HPDE6-E6E7 (cell line): ENCODE results near the gene HIRA.
"Not testable (repeated sequence)": the region's sequence is repeated elsewhere in the genome, so short reads cannot be mapped to it uniquely, and the experiment has no call there.

Experiments
- DNase-seq: peaks from one replicate; pipeline ENCODE4 v3.0.0; 2011; ENCODE audit warnings: missing footprints; ENCODE audit errors: extremely low spot score

HIRA gene

DNA sequence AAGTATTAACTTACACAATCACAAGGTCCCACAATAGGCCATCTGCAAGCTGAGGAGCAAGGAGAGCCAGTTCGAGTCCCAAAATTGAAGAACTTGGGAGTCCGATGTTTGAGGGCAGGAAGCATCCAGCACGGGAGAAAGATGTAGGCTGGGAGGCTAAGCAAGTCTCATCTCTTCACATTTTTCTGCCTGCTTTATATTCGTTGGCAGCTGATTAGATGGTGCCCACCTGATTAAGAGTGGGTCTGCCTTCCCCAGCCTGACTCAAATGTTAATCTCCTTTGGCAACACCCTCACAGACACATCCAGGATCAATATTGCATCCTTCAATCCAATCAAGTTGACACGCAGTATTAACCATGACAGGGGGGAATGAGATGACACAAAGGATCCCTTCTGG lies 101.3 kb downstream of the HIRA start:
- not testable (repeated sequence) for DNase-seq

DNA sequence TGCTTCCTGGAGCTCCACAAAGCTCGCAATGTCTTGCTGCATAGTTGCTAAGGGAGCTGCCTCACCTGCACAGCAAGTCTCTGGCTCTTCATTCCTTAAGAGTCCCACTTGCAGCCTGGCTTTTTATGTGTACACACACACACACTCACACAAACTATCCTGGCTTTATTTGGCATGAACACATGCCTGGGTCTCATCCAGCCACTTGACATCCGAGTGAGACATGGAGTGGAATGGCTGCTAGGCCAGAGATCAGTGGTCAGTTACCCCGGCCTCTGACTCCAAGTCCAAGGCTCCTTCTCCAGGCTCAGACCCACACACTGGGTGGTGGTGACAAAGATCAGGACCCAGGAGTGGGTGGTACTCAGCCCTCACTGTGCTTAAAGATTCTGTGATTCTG lies 102.1 kb downstream of the HIRA start:
- no peak for DNase-seq

DNA sequence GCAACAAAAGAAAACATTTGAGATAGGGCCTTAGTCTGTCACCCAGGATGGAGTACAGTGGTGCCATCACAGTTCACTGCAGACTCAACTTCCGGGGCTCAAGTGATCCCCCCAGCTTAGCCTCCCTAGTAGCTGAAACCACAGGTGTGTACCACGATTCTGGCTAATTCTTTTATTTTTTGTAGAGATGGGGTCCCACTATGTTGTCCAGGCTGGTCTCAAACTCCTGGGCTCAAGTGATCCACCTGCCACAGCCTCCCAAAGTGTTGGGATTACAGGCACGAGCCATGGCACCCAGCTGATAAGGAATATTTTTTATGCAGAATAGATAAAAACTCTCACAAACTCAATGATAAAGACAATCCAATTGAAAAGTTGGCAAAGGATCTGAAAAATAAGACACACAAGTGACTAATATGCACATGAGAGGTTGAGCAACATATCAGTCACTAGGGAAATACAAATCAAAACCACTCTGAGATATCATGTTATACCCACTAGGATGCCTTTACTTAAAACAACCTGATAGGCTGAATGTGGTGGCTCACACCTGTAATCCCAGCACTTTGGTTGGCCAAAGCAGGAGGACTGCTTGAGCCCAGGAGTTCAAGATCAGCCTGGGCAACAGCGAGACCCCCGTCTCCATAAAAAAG lies 106.1 kb downstream of the HIRA start:
- no peak for DNase-seq

DNA sequence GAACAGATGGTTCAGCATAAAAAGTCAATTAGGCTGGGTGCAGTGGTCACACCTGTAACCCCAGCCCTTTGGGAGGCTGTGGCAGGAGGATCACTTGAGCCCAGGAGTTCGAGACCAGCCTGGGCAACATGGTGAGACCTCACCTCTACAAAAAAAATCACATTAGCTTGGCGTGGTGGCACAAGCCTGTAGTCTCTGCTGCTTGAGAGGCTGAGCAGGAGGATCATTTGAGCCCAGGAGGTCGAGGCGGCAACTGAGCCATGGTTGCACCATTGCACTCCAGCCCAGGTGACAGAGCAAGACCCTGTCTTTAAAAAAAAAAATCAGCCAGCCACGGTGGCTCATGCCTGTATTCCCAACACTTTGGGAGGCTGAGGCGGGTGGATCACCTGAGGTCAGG lies 108.1 kb downstream of the HIRA start:
- not testable (repeated sequence) for DNase-seq

DNA sequence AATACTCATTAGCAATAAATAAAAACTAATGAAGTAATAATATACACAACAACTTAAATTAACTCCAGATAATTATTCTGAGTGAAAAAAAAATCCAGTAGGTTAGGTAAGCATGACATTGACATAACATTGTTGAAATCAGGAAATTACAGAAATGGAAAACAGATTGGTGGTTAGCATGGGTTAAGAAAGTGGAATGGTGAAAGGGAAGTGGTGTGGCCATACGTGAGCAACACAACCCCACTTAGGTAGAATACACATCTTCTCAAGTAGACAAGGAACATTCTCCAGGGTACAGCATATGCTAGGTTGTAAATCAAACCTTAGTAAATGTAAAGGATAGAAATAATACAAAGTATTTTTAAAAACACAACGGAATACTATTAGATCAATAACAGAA lies 109.8 kb downstream of the HIRA start:
- DNase-seq = no peak

DNA sequence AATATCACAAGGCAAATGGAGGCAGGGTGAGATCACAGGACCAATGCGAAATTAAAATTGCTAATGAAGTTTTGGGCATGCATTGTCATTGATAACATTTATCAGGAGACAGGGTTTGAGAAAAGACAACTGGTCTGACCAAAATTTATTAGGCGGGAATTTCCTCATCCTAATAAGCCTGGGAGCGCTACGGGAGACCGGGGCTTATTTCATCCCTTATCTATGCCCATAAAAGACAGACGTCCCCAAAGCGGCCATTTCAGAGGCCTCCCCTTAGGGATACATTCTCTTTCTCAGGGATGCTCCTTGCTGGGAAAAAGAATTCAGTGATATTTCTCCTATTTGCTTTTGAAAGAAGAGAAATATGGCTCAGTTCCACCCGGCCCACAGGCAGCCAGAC lies 111.4 kb downstream of the HIRA start:
- not testable (repeated sequence) for DNase-seq

DNA sequence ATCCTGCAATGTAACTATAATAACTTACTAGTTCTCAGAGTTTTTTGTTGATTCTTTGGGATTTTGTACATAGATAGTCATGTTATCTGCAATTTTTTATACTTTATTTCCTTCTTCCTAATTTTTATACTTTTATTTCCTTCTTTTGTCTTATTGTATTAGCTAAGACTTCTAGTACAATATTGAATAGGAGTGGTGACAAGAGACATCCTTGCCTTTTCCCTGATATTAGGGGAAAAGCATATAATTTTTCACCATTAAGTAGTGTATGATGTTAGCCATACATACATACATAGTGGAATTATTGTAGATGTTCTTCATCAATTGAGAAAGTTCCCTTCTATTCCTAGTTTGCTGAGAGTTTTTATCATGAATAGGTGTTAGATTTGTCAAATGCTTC lies 112.3 kb downstream of the HIRA start:
- no peak for DNase-seq

DNA sequence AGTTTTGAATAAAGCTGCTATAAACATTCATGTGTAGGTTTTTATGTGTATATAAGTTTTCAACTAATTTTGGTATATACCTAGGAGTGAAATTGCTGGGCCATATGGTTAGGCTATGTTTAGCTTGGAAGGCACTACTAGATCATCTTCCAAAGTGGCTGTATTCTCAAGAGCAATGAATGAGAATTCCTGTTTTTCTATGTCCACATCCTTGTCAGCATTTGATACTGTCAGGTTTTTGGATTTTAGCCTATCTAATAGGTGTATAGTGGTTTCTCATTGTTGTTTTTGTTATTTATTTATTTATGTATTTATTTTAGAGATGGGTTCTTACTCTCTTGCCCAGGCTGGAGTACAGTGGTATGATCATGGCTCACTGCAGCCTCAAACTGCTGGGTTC lies 113.7 kb downstream of the HIRA start:
- DNase-seq = no peak

DNA sequence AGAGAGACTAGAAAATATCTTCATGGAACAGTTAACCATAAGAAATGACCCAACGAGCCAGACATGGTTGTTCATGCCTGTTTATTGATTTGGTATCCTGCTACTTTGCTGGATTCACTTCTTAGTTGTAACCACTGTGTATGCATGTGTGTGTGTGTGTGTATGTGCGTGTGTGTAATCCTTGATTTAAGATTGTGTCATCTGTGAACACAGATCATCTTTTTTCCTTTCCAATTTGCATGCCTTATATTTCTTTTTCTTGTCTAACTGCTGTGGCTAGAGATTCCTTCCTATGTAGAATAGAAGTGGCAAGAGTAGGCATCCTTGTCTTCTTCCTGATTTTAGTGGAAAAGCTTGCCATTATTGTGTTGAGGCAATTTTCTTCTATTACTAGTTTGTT lies 123.7 kb downstream of the HIRA start:
- no peak for DNase-seq

DNA sequence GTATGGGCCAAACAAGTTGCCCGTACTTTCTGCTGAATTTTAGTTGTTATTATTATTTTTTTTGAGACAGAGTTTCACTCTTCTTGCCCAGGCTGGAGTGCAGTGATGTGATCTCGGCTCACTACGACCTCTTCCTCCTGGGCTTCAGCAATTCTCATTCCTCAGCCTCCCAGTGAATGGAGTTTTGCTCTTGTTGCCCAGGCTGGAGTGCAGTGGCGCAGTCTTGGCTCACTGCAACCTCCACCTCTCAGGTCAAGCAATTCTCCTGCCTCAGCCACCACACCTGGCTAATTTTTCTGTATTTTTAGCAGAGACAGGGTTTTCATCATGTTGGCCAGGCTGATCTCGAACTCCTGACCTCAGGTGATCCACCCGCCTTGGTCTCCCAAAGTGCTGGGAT lies 125.0 kb downstream of the HIRA start:
- not testable (repeated sequence) for DNase-seq

DNA sequence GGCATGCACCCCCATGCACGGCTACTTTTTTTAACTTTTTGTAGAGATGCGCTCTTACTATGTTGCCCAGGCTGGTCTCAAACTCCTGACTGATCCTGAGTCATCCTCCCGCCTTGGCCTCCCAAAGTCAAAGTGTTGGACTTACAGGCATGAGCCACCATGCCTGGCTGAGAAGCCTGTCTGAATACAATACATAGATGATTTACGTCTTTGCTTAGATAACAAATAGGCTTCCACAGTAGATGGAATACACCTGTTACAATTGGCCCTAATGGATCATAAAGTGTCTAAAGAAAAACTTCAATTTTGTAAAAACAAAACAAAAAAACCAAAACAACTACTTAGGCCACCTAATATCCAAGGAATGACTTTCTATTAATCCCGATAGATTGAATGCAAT lies 127.0 kb downstream of the HIRA start:
- DNase-seq = no peak

DNA sequence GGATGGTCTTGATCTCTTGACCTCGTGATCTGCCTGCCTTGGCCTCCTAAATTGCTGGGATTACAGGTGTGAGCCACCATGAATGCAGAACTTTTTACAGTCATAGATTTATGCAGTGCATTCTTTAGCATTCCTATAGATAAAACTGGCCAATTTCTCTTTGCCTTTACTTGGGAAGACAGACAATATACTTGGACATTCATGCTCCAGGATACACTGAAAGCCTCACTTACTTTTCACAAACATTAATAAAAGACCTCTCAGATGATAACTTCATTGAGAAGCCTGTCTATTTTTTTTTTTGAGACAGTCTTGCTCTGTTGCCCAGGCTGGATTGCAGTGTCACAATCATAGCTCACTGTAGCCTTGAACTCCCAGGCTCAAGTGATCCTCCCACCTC lies 127.7 kb downstream of the HIRA start:
- DNase-seq = no peak

DNA sequence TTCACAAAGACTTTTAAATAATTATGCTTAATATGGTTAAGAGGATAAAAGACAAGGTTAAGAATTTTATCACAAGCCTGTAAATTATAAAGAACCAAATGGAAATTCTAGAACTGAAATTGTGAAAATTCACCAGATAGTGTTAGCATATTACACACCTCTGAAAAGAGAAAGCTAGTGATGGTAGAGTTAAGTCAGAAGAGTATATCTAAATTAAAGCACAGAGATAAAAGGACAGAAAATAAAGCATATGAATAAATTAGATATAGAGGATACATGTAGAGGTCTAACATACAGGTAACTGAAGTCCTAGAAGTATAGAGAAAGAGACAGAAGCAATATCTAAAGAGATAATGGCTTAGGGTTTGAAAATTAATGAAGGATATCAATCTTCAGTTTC lies 135.8 kb downstream of the HIRA start:
- no peak for DNase-seq

DNA sequence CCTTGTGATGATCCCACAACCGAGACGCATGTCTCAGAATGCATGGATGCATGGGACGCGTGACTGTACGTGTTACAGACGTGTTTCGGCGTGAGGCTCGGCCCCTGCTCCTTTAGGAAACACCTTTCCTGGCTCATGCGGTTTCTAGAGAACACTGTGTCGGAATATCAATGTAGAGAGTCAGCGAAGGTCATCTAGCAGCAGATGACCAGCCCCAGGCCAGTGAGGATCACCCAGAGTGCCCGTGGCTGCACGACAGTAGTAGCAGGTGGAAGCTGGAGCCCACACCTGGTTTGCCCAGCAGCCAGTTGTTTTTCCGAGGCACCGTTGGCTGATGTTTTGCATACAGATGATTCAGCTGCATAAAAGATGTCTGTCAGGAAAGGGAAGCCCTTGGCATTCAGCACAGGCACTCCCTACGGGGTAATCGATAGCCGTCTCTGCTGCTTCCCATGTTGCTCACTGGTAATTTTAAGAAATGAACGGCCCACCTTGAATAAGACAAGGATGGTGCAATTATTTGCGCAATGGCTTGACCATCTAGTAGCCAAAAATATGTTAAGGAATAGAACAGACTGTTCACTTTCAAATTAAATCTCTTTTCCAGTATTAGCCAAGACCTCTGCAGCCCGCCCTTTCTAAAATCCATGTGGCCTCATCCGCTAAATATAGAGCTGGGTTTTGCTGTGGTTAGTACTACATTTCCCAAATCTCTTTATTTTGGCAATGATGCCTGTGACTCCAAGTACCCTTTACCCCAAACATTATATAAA lies 138.9 kb downstream of the HIRA start:
- DNase-seq = no peak

DNA sequence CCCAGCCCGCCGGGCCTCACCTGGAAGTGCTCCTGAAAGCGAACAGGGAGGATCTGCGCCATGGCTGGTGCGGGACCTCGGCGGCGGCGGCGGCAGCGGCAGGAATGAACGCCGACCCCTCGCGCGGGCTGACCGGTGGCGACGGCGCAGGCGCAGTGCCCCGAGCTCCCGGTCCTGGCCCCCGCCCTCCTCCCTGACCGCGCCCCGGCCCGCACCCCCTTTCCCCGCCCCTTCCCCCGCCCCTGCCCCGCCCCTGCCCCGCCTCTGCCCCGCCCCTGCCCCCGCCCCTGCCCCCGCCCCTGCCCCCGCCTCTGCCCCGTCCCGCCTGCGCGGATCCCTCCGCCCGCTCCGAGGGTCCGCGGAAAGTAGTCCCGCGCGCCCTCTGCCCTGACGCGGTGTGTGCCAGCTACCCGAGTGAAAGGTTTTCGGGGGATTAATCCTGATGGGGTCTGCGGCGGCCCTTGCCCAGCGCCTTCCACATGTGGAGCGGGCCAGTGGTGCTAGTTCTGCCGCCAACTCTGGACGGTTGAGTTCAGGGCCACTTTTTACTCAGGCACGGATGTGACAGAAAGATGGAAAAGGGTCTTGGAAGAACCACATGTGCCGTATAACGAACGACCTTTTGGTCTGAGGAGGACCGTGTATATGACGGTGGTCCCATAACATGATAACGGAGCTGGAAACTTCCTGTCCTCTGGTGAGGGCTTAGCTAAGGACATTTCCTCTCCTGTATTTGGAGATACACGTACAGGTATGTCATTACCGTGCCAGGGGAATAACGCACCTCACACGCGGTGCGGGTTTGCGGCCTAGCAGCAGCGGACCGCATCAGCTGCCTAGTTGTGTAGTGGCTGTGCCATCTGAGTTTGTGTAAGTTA lies 139.7 kb downstream of the HIRA start, which contains the start of gene CLTCL1:
Gene CLTCL1 (minus strand): TSS at position 140 of the 878 bp plus-strand sequence. CDS start 78 bp downstream, at position 62.
- peak; percentile 69 for DNase-seq

DNA sequence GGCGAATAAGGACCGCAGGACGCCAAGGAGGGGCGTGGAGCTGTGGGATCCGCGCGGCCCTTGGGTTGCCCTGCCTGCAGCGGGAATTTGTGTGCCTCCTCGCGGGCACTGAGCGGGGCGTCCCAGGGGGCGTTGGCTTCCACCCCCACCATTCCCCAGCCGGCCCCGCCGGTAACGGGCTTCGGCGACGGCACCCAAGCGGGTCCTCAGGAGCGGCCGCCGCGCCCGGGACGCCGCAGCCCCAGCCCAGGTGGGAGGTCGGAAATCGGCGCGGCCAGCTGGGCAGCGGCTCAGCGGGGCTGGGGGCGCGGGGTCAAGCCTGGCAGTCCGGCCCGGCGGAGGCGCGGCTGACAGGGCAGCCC lies 140.3 kb downstream of the HIRA start:
- no peak for DNase-seq

DNA sequence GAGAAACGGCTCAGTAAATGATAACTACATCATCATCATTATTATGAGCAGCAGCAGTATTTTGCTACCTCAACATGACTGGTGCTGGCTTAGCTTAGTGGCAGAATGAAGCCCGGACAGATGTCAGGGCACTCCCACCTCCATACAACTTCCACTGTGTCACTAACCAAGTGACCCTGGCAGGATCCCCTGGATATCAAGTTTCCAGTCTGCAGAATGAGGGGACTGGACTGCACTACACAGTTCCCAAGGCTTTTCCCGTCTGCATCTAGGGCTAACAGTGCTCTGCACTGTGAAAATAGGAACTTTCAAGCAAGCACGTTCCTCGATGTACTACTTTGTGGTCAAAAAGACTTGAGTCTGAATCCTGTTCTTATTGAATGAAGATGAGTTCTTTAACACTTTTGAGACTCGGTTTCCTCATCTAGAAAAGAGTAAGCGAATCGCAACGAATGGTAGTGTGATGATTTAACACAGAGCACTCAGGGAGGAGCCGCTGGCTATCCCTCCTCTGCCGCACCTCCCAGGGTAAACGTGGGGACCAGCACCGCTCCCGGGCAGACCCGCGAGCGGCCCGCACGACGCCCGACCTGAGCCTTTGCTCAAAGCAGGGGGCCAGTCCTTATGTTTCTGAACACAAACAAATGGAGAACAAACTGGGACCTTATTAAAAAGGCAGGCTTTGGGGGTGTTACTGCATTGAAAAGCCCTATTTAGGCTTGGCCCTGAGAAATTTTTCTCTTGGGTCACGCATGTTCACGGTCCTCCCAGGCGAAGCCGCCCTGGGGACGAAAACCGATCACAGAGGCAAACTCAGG lies 140.9 kb downstream of the HIRA start:
- no peak for DNase-seq

DNA sequence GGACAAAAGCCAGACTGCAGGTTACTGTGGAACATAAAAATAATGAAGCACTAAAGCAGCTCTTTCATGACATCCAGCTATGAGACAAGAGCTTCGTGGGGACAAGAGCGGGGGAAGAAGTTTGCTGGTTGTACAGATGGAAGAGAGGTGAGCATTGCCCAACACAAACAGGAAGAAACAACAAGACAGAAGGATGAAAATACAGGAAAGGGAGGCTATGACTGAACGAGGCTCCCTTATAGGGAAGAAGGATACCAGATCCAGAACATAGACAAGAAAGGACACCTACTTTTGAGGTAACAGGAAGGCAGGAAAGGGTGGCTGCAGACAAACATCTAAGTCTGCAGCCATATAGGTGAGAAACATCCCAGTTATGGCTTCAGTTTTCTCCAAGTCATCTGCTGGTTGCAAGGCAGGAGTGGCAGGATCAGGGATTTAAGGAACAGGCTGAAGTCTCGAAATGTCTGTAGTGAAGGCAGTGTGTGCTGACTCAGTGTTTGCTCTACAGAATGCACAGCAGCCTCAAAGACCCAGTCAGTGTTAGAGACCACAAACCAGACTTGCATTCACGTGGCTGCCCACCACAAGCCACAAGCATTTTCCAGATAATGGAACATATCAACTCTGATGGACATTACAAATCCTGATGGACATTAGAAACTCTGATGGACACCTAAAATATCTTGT lies 141.9 kb downstream of the HIRA start:
- DNase-seq = no peak

DNA sequence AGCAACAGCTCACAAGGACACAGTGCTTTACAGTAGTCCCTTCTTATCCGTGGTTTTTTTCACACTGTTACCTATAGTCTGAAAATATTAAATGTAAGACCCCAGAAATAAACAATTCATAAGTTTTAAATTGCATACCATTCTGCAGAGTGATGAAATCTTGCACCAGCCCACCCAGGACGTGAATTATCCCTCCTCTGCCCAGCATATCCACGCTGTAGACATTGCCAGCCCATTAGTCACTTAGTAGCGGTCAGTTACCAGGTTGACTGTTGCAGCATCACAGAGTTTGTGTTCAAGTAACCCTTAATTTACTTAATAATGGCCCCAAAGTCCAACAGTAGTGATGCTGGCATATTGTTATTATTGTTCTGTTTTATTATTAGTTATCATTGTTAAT lies 143.6 kb downstream of the HIRA start:
- no peak for DNase-seq

DNA sequence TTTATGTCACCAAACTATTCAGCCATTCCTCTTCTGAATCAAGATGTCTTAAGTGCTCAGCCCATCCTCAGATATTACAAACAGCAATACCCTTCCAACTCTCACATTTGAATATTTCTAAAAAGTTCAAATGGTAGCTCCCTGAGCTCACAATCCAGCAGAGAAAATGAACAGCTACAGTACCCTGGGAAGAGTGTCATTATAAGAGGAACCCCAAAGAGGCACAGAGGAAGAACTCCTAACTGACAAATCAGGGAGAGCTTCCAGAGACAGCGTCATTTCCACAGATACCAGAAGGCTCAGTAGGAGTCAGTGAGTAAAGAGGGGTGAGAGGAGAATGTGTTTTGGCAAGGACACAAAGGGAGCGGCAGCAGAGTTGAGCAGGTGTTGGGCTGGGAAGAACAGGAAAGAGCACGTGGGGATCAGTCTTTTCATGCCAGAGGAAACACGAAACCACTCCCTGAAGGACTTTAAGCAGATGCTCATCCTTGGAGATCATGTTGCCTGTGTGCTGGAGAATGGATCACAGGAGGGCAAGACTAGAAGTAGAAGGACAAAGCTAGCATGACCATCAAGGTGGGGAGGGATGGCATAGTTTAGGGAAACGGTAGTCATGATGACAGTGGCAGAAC lies 144.3 kb downstream of the HIRA start:
- DNase-seq = peak; percentile 78

DNA sequence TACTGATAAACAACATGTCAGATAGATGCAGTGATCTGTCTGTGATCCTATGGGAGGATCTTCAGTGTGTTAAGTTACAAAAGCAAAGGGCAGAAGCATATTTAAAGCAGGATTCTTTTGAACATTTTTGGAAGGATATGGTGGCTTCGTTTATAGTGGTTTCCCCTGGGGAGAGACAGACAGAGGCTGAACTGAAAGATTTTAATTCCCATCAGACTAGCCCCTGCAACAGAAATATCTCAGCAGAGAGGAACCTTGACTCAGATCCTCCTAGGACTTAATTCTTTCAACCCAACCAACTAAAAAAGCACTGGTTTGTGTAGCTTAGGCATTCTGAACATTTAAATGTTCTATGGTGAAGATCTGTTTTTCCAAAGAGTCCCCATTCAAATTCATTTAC lies 145.7 kb downstream of the HIRA start:
- no peak for DNase-seq
